Myocyte (in vitro differentiated cells): ENCODE results near the gene CCL13. TPM values are rescaled to one million over a fixed set of nuclear protein-coding genes. Genes with fewer than 3 reads are reported as not detected.

Experiments
- DNase-seq: peaks from one replicate; pipeline ENCODE4 v3.0.0-alpha.2; 2012; ENCODE audit warnings: low read depth
- total RNA-seq: library from RNA; depleted of rRNA; stranded (reverse); fragments of >200 nt; gene quantifications from 2 replicates; pipeline ENCODE4 v1.2.3, GENCODE V29; 2014

The CCL13 gene
- total RNA-seq, 1 donor from 2014 or later = not detected

- peak; percentile 36 for DNase-seq
These were observed 5.3 kb downstream of the CCL13 start for GRCh38 chr17:34361478-34362061.

GRCh38 chr17:34363183-34363661 is 6.9 kb downstream of the CCL13 start, which contains the start of gene CCL1:
Gene CCL1, minus strand, starts transcription at chr17:34363233. Its CDS starts 72 bp downstream, at chr17:34363161.
- DNase-seq = no peak

- no peak for DNase-seq
These were observed 8.5 kb downstream of the CCL13 start for GRCh38 chr17:34364751-34365150.

- no peak for DNase-seq
These were observed 9.1 kb downstream of the CCL13 start for GRCh38 chr17:34365340-34365739.

GRCh38 chr17:34366010-34366409 is 9.7 kb downstream of the CCL13 start:
- DNase-seq = no peak

- DNase-seq = no peak
These were observed 10.3 kb downstream of the CCL13 start for GRCh38 chr17:34366529-34367107.

GRCh38 chr17:34367486-34368195 is 11.4 kb downstream of the CCL13 start:
- DNase-seq = no peak

DNA sequence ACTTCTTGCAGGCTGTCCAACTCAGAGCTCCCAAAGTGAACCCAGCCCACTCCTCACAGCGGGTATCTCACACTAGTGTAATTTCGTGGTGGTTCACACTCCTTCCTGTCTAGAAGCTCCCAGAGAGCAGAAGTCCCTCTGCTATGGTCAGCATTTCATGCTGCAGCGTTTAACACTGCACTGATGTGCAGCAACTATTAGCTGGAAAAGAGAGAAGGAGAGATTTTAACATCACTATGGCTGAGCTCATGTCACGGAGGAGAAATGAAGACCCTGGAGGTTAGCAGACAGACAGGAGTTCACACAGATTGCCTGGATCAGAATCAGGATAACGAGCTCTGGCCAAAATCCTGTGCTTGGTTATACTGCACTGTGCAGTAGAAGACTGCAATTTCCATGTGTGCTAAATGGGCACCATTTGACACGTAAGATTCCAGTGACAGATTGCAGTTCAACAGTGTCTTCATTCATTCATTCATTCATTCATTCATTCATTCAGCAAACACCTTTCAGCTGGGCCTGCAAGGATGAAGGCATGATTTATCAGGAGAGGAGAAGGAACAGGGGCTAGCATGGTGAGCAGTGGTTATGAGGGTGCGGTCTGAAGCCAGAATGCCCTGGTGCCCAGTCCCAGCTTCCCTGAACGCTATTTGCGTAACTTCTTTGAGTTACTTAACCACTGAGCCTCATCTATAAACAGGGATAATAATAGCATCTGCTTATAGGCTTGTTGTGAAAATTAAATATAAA is 12.1 kb downstream of the CCL13 start:
- no peak for DNase-seq

GRCh38 chr17:34368946-34369500 is 12.7 kb downstream of the CCL13 start:
- DNase-seq = no peak

DNA sequence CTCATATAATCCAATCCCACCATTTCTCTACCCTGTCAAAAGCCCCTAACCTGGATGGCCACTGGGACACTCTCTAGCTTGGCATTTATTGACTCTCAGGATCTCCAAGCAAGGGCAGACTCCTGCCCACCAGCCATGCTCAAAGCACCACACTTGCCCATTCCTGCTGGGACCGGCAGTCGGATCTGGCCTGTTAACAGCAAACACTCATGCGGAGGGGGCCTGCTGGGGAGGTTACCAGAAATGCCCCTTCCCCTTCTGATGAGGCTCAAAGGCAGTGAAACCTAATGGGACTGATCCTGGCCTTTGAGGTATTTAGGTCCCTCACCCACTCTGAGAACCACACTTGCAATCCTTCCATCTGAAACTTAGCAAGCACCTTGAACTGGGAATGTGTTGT is 13.3 kb downstream of the CCL13 start:
- DNase-seq = no peak

GRCh38 chr17:34370376-34370996 is 14.2 kb downstream of the CCL13 start:
- peak; percentile 11 for DNase-seq

DNA sequence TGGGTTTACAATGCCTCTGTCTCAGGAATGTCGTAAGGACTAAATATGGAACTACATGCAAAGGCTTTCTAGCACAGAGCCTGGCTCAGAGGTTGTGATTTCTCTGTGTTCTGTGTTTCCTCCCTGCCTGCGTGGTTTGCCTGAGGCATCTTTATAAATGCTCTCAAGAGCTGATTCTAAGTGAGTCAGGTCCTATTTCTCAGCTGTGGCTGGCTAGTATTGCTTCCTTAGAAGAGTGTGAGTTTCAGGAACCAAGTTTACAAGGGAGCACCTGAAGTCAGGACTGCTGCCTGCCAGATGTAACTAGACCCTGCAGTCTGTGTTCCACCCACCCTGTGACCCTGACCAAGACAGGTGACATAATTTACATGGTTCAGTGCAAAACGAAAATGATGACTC is 14.7 kb downstream of the CCL13 start:
- DNase-seq = no peak

DNA sequence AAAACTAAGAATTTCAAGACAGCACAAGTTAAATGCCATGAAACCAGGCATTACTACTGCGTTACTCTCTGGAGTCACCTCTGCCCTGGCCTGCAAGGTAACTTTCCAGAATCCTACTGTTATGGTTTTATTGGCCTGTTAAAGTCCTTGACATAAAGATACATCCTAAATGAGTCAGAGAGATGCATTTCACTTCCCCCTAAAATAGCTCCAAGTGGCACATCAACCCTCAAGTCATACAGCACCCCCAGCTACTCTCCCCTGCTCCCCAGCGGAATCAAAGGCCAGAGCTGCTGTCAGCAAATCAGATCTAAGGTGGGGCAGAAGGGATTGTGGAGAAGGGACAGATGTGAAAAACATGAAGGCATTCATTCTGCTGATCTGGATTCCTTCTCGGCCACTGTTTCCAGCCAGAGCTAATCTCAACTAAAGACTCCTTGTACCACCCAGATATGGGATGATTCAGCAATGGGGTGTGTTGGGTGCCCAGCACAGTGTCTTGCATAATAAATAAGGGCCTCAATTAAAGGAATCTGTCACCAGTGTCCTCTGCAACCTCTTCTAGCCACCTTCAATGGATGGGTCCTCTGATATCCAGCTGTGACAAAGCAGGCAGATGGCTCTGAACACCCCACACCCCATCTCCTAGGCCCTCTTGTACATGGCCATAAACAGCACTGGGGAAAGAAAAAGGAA is 15.3 kb downstream of the CCL13 start:
- DNase-seq = no peak

DNA sequence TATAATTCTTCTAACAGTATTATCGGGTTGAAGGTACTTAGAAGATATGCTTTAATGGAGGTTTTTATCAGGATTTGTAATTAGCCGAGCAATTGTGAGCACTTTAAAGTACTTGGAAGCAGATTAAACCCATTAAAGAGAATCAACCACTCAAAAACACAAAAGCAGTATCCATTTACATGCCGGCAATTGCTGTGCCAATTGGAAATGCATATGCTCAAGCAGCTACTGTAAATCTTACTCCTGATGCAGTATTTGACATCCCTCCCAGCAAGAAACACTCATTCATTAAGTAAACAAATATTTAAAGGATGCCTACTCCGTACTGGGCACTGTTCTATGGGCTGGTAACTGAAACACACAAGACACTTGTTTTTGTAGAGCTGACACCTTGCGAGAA is 18.2 kb downstream of the CCL13 start:
- no peak for DNase-seq

DNA sequence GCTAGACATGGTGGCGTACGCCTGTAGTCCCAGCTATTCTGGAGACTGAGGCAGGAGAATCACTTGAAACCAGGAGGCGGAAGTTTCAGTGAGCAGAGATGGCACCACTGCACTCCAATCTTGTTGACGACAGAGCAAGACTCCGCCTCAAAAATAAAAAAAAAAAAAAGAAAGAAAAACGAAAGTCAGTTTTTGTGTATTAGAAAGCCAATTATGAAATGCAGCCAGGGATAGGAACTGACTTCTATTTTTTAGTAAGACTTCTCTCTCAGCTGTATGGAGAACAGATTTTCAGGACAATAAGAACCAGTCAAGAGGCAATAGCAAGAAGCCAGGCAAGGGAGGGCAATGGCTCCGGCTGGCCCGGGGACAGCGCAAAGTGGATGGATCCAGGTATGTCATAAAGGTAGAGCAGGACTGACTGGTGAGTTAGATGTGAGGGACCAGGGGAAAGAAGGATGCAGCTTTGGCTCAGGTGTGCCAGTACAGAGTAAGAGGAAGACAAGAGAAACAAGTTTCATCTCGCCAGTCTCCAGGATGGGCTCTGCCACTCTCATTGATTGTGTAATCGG is 19.2 kb downstream of the CCL13 start:
- no peak for DNase-seq

DNA sequence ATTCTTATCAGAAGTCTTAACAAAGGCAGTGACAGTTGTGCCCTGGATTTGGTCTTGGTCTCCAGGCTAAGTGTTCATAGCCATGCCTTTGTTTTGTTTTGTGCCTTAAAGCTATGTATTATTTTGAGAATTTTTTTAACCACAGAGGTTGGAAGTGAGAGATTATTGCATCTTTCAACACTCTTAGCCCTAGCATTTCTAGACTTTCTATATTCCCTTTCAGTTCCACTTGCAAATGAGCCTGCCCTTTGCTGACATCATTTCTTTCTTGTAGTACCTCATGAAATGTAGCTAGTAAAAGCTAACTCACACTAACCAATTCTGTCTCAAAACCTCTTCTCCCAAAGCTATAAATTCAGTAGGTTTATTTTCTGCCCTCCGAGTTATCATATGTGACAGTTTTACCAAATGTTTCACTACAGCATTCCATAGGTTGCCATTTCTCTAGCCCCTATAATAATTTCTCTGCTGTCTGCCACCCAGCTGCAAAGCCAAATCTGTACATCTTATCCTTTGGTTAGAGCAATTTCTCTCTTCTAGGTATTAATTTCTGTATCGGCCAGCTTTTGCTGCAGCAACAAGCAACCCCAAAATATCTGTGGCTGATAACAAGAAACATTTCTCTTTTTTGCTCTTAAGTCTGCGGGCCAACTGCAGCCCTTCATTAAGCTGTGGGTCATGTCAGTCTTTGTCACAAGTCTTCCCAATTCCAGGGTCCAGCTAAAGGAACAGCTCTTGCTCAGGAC is 21.0 kb downstream of the CCL13 start:
- DNase-seq = no peak

GRCh38 chr17:34378664-34379101 is 22.4 kb downstream of the CCL13 start:
- no peak for DNase-seq

DNA sequence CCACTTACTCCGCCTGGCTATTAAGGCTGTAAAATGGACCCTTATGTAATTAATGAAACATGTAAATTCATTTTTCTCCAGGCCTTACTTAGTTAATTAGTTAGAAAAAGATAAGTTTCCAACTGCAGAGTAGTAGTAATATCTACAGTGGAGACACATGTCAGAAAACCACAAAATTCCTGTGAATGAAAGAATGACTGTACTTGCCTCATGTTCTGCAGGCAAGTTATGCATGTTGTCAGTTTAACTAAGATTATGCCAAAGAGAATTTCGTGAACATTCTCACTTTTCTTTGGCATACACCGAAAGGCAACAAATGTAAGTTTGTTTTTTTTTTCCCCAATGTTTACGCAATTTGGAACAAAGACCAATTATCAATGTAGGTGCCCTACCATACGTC is 23.6 kb downstream of the CCL13 start:
- no peak for DNase-seq

- peak; percentile 56 for DNase-seq
These were observed 26.4 kb downstream of the CCL13 start for GRCh38 chr17:34382621-34383124.
